Stimulated activated CD4-positive, alpha-beta T cell treated with anti-CD3 and anti-CD28 coated beads, Interleukin-2, amount 100 ng/mL, for 48 hours (primary cell): ENCODE results near the gene SERINC3.
"Not testable (repeated sequence)": the region's sequence is repeated elsewhere in the genome, so short reads cannot be mapped to it uniquely, and the experiment has no call there.

ENCODE experiments used
- DNase-seq, 2 donors: peaks; one replicate each; pipeline ENCODE4 v3.0.0-alpha.2; 2020

SERINC3 gene

GRCh38 chr20:44521484-44522481, at the start of gene SERINC3:
Gene SERINC3, minus strand, starts transcription at chr20:44522070. Its CDS starts 119 bp downstream, at chr20:44521951.
- DNase-seq: peak; percentile 93 to 97

- no peak for DNase-seq
Observed at GRCh38 chr20:44571362-44571988, 49.6 kb upstream of the SERINC3 start.

GRCh38 chr20:44570367-44570766, 48.5 kb upstream of the SERINC3 start:
- DNase-seq: no peak

GRCh38 chr20:44566811-44567210, 44.9 kb upstream of the SERINC3 start:
- DNase-seq: no peak

GRCh38 chr20:44566018-44566417, 44.1 kb upstream of the SERINC3 start:
- no peak for DNase-seq

GRCh38 chr20:44561876-44562275, 40.0 kb upstream of the SERINC3 start:
- no peak for DNase-seq

GRCh38 chr20:44560818-44561217, 38.9 kb upstream of the SERINC3 start:
- DNase-seq: not testable (repeated sequence)

- DNase-seq: no peak
Observed at GRCh38 chr20:44560229-44560628, 38.4 kb upstream of the SERINC3 start.

GRCh38 chr20:44559302-44559701, 37.4 kb upstream of the SERINC3 start:
- no peak for DNase-seq

GRCh38 chr20:44552950-44553908, 31.4 kb upstream of the SERINC3 start:
- DNase-seq: no peak

GRCh38 chr20:44552568-44552949, 30.7 kb upstream of the SERINC3 start:
- DNase-seq: no peak

GRCh38 chr20:44552050-44552449, 30.2 kb upstream of the SERINC3 start:
- DNase-seq: no peak

GRCh38 chr20:44549123-44549522, 27.3 kb upstream of the SERINC3 start:
- DNase-seq: no peak

GRCh38 chr20:44547419-44547818, 25.5 kb upstream of the SERINC3 start:
- no peak for DNase-seq

GRCh38 chr20:44544263-44544662, 22.4 kb upstream of the SERINC3 start:
- no peak for DNase-seq

- no peak for DNase-seq
Observed at GRCh38 chr20:44543358-44543757, 21.5 kb upstream of the SERINC3 start.

- no peak for DNase-seq
Observed at GRCh38 chr20:44542890-44543289, 21.0 kb upstream of the SERINC3 start.

- DNase-seq: no peak
Observed at GRCh38 chr20:44541992-44542391, 20.1 kb upstream of the SERINC3 start.

GRCh38 chr20:44540834-44541233, 19.0 kb upstream of the SERINC3 start:
- DNase-seq: no peak

GRCh38 chr20:44537993-44538392, 16.1 kb upstream of the SERINC3 start:
- DNase-seq: no peak

- DNase-seq: no peak
Observed at GRCh38 chr20:44536175-44536574, 14.3 kb upstream of the SERINC3 start.

- no peak for DNase-seq
Observed at GRCh38 chr20:44533928-44534327, 12.1 kb upstream of the SERINC3 start.

- DNase-seq: no peak
Observed at GRCh38 chr20:44532981-44533331, 11.1 kb upstream of the SERINC3 start.
